Skin epidermis (tissue), 12 donors: ENCODE data around the gene PLA2R1.

Source experiments
- H3K27ac ChIP-seq, 21 experiments: fragments of 200-600 bp; sonication (generic) in 11 of 21; one replicate each; pipeline ENCODE4 v1.5.0; 2020; ENCODE audit warnings: mild to moderate bottlenecking in 3 of 21, inconsistent platforms in 2 of 21, moderate library complexity in 2 of 21
- H3K4me3 ChIP-seq, 7 experiments: fragments of 200-600 bp; sonication (generic) in 2 of 7; one replicate each; pipeline ENCODE4 v1.5.0; 2020; ENCODE audit warnings: inconsistent platforms in 2 of 7, mild to moderate bottlenecking in 2 of 7, moderate library complexity in 1 of 7

The PLA2R1 gene

GRCh38 chr2:159905926-159906714 is 156.3 kb downstream of the PLA2R1 start:
- no peak overlapping the region for H3K27ac ChIP-seq
- no peak overlapping the region for H3K4me3 ChIP-seq

GRCh38 chr2:159904959-159905305 is 157.5 kb downstream of the PLA2R1 start:
- H3K27ac ChIP-seq, result peak overlapping the region in 18 of 21 experiments; percentile 35 to 90 (median 76)
- H3K4me3 ChIP-seq, result peak overlapping the region; percentile 38 to 70 (median 56)

DNA sequence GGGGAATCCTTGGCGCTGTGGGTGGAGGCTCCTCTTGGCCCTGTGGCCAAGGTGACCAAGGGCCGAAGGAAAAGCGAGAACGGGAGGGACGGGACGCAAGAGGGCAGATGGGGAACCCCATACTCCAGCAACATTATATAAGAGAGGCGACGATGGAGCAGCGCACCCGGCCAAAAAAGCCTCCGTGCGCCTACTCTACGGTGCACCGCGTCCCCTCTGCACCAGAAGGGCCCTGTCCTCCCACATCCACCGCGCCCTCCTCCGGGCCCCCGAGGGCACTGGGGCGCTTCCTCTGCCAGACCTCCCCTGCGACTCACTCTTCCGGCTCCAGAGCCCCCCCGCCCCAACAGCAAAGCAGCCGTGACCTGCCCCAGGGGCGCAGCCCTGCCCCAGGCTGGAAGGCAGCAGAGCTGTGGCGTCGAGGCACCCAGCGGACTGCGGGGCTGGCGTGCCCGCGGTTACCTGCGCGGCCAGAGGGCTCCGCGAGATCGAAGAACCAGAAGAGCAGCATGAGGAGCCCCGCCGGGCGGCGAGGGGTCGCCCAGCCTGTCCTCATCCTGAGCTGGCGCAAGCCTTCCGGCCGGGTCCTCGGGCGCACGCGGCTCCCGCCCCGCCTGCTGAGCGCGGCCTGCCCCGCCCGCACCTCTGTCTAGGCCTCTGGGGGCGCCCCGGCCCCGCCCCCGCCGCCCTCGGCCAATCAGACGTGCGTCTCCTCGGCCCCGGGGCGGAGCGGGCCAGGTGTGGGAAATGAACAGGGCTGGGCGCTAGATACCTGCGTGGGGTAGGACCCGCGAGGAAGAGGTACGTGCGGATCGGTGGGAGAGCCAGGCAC is 158.1 kb downstream of the PLA2R1 start, which contains the start of gene LY75:
Gene LY75, minus strand, starts transcription at position 630 of the 832 bp plus-strand sequence.
- Histone ChIP-seq H3K4me3 (peak within 1 kb of the TSS; percentile 38 to 70 (median 56)), H3K27ac (peak within 1 kb of the TSS; percentile 14 to 90 (median 76))

- peak overlapping the region; percentile 38 to 70 (median 56) for H3K4me3 ChIP-seq
- H3K27ac ChIP-seq, result peak overlapping the region; percentile 14 to 90 (median 76)
Observed at GRCh38 chr2:159903443-159904126, 158.8 kb downstream of the PLA2R1 start.

GRCh38 chr2:159902722-159903121 is 159.7 kb downstream of the PLA2R1 start:
- Histone ChIP-seq H3K27ac (peak overlapping the region in 6 of 21 experiments; percentile 67 to 90 (median 82)), H3K4me3 (no peak overlapping the region)

DNA sequence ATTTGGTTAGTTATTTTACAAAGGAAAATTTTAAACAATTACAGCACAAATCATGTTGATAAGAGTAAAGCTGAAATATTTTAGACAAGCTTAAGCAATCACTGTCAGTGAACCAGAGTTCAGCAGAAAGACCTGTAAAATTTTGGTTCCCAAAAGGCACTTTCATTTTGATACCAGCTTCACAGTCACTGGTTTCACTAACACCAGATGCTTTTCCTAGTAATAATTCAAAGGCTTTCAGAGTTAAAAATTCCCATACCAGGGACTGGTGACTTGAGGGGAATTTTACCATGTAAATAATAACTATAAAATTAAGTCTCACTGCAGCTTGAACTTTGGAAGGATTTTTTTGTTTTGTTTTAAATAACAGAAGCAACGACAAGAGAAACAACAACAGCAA is 162.1 kb downstream of the PLA2R1 start:
- Histone ChIP-seq H3K27ac (no peak overlapping the region), H3K4me3 (no peak overlapping the region)

- H3K4me3 ChIP-seq, result no peak overlapping the region
- no peak overlapping the region for H3K27ac ChIP-seq
Observed at GRCh38 chr2:159898441-159898840, 164.0 kb downstream of the PLA2R1 start.

DNA sequence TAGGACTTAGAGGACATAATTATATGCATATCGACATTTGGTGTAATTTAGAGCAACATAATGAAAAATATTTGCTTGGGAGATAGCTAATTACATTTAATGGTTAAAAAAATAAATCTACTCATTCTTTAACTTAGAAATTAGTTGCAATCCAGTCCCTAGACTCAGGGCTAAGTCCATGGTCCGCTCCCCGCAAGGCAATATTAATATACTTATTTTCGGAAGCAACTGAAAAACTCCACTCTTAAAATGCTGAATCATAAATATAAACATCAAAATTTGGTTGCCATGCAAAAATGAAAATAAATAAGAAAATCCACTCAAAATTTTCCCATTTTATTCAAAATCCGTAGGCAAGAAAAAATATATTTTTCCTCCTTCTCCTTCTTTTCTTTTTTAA is 164.7 kb downstream of the PLA2R1 start:
- H3K27ac ChIP-seq, result no peak overlapping the region
- H3K4me3 ChIP-seq, result no peak overlapping the region

DNA sequence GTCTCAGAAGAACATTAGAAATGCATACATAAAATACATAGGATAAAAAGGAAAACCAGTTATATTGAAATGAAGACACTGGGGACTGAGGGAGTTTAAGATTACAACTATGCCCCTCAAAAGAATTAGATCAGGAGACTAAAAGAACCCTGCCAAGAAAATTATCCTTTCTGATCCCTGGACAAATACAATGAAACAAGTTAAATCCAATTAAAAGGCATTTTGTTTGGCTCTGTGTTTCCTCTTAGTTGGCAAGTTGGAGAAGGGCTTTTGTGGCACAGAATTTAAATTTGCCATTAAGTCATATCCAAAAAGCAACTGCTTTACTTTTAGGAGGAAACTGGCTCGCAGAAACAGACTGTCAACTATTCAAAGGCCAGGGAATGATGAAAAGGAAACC is 165.3 kb downstream of the PLA2R1 start:
- H3K27ac ChIP-seq, result no peak overlapping the region
- H3K4me3 ChIP-seq, result no peak overlapping the region

DNA sequence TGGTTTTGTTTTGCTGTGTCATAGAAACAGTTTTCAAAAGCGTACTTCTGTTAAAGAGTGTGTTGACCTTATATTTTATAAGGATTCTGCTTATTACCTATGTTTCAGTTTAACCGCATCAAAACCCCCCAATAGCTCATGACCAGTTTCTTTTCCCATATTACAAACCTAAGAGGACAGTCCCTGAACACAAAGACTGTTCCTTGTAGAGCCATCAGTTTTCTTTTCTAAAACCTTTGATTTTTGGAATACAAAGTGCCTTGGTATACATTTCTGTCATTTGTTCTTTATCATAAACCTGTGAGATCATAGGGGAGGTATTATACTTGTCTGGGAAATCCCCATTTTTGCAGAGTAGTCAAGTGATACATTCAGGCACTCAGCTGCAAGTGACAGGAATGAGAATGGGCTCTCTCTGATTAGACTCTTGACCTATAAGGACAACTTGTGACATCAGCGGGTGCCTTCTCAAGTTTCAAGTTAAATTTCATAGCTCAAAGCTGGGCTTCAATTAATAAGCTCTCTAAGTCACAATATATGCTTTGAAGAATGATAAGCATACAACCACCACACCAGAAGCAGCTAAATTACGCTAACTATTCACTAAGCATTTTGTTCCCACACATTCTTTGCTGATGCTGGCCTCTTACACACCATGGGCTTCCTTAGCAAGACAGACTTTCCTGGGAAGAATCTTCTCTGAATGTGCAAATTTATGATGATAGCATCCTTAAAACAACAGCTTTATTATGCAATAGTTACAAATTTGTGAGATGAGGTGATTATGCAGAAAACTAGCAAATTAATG is 167.0 kb downstream of the PLA2R1 start:
- no peak overlapping the region for H3K4me3 ChIP-seq

DNA sequence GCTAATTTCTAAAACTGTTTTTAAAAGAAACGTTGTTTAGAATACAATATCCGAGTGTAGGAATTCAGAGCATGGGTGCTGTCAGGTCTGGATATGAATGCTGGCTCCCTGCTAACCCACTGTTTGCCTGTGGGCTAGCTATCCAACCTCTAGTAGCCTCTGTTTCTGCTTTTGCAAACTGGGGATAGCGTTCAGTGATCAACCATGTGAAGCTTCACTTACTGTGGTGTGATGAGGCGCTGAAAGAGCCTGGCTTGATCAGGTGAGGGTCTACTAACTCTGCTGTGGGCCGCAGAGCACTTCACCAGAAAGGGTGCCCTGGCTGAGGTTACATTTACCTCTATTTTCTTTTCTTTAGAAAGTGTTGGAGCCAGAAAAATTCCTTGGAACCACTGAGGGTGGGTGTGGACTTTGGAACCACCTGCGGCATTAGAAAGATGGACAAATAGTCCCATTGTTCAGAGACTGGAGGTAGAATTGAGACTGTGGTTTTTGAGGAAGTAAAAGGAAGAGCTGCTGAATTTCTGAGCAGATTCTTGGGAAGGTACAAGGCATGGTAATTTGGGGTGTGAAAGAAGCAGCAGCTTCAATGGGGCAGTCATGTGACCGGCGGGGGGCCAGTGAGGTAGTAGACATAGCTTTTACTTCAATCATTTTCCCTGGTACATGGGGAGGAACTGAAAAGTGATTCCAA is 168.1 kb downstream of the PLA2R1 start:
- Histone ChIP-seq H3K27ac (no peak overlapping the region), H3K4me3 (no peak overlapping the region)

More for the DNA sequence above, 167.0 kb downstream of the PLA2R1 start:
- no peak overlapping the region for H3K27ac ChIP-seq

DNA sequence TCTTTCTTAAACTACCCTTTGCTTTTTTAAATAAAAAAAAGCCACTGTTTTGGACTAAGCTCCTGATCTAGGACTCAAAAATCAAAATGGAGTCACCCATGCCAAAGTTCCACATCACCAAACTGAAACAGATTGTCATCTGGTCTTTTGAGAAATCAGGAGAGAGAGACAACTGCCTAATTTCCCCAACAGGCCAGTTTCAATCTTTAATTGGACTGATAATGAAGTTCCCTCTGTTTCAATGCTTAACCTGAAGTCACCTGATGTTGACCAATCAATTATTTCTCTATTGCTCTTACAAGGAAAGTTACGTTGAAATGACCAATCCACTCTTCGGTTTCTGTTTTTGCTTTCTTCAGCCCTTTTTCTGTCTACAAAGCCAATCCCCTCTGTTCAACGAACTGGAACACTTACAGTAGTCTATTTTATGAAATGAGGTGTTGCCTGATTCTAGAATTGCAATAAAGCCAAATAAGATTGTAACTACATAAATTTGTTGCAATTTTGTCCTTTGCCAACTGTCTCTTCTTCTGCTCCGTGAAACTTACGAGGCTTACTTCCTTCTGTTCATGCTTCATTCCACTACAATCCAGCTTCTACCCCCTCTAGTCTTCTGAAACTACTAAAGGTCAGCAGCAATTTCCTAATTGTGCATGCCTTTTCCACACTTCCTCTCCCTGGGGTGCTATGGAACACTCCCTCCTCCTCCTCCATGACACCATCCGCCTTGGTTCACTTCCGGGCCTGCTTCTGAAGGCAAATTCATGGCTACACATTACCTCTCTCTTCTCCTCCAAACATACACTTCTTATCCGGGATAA is 169.2 kb downstream of the PLA2R1 start:
- H3K4me3 ChIP-seq, result no peak overlapping the region
- peak overlapping the region in 1 of 21 experiments; percentile 12 for H3K27ac ChIP-seq

GRCh38 chr2:159891917-159892730 is 170.3 kb downstream of the PLA2R1 start:
- H3K4me3 ChIP-seq, result no peak overlapping the region

DNA sequence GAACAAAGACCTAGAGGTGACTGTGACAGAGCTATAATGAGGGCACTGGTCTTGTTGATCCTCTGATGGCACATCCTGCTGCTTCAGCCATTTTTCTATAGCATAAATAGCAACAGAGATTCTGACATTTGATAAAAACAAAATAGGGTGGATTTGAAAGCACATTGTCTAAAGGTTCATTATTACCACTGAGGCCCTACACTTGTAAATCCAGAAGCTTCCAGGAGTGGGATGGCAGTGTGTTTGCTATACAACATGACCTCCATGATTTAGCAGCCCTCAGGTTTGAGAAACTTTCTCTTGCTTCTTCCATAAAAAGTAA is 171.2 kb downstream of the PLA2R1 start:
- Histone ChIP-seq H3K4me3 (no peak overlapping the region), H3K27ac (peak overlapping the region in 1 of 21 experiments; percentile 2)

More at GRCh38 chr2:159891917-159892730, 170.3 kb downstream of the PLA2R1 start:
- H3K27ac ChIP-seq, result no peak overlapping the region

DNA sequence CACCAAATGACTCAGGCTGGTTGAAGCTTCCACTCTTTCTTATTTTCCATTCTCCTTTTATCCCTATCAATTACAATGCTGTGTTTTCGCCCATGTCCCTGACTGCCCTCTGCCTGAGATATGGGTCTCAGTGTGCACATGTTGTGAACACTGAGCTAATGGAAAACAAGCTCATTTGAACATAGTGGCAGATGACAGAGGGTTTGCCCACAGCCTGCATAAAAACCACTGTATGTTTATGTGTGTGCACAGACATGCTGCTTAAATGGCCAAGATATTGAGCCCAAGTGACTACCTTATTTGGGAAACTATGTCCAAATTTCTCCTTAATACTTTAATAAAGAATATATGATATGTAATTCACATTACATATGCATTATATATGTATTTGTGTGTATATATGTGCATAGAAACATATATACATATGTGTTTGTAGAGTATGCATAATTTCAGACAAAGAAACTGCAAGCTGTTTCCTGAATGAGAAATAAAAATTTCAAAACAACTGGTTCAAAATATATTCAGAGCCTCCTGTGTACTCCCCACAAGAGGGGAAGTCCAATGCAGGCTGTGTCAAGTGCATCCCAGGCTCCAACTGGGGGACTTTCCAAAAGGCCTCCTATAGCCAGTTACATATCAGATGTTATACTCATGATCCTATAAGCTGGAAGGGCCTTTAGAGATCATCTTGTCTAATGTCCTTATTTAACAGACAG is 171.7 kb downstream of the PLA2R1 start:
- Histone ChIP-seq H3K27ac (no peak overlapping the region), H3K4me3 (no peak overlapping the region)

DNA sequence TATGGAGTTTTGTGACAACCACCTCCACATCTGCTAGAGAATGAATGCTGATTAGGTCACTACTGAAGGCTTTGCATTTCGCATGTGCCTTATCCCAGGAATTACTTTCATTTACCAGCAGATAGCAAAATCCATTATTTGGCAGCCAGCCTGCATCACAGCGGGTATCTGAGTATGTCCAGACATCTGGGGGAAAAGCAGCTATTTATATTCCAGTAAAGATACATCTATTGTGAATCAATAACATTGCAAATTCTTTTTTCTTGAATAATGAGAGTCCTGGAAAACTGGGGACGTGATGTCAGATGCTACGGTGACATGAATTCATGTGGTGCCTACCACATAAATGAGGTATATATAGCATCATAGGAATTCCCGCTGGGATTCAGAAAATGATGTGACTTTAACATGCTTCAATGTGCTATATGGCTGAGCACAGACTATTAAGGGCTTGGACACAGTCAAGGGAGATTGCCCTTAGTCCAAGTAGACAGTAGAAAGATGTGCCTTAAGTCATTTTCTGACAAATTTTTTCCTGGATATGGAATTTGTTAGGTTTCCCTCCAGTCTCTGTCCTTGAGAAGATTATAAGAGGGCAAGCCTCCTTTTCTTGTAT is 180.2 kb downstream of the PLA2R1 start:
- H3K4me3 ChIP-seq, result no peak overlapping the region
- no peak overlapping the region for H3K27ac ChIP-seq
